ENCODE results near the gene MOGAT1. TPM values are rescaled to one million over a fixed set of nuclear protein-coding genes. Genes with fewer than 3 reads are reported as not detected.
A peak's percentile ranks its signal among the peaks of the same experiment; 100 is the strongest.

The MOGAT1 gene
- total and polyA plus RNA-seq, 8 donors = 0.17 to 0.38 (median 0.29) TPM; not detected in 4

DNA sequence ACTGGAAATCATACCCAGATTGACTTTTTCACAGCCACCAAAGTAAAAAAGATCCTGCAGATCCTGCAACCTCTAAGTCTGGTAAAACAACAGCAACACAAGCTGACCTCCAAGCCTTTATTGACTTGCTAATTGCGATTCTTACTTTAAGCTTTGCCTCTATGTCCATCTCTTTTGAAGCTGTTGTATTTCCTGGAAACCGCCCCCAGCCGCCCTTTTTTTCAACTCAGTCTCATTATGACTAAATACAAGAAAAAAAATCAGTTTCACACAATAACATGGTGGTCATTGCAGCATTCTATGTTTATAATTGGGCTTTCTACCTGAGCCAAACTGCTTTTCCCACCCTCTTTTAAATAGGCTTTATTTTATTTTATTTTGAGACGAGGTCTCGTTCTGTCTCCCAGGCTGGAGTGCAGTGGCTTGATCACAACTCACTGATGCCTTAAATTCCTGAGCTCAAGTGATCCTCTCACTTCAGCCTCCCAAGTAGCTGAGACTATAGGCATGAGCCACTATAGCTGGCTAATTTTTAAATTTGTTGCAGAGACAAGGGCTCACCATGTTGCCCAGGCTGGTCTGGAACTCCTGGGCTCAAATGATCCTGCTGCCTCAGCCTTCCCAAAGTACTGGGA lies 76.2 kb downstream of the MOGAT1 start:
- FAIRE-seq (no peak), DNase-seq (no peak), ATAC-seq (no peak)
- no peak overlapping the region for H3K4me3 ChIP-seq
- intact Hi-C loops (cut with DNase I) = no loop called here
- WGBS, 2 donors = 72 to 75% methylated on average over 5 of the region's 5 CpGs
- H3K27me3 ChIP-seq = no peaks in the 10 kb centered on the region
- H3K36me3 ChIP-seq = no peaks in the 10 kb centered on the region
- H3K9me3 ChIP-seq = no peaks in the 10 kb centered on the region
- H3K4me1 ChIP-seq = peaks cover 0 to 5% (median 1%) of the 10 kb centered on the region in 3 donors
- TF ChIP-seq, protein P1, sequence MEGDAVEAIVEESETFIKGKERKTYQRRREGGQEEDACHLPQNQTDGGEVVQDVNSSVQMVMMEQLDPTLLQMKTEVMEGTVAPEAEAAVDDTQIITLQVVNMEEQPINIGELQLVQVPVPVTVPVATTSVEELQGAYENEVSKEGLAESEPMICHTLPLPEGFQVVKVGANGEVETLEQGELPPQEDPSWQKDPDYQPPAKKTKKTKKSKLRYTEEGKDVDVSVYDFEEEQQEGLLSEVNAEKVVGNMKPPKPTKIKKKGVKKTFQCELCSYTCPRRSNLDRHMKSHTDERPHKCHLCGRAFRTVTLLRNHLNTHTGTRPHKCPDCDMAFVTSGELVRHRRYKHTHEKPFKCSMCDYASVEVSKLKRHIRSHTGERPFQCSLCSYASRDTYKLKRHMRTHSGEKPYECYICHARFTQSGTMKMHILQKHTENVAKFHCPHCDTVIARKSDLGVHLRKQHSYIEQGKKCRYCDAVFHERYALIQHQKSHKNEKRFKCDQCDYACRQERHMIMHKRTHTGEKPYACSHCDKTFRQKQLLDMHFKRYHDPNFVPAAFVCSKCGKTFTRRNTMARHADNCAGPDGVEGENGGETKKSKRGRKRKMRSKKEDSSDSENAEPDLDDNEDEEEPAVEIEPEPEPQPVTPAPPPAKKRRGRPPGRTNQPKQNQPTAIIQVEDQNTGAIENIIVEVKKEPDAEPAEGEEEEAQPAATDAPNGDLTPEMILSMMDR (IDR thresholded peaks at IDR 0.05) = no peak
- no peak overlapping the region for H3K27ac ChIP-seq

DNA sequence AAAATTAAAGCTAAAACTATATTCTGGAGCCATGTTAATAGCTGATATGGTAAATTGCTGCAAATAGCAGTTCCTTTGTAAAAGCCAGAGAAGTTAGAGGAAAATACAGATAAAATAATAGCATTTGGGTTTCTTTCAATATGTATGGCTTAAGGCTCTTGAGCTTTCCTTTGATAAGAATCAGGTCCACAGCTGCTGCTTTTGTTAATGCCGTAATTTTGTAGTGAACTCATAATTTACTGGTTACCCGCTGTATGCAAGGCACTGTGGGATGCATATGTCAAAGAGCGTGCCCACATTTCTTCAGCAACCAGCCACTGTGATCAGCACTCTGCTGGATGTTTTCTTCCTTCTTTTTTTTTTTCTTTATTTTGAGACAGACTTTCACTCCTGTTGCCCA lies 79.1 kb downstream of the MOGAT1 start:
- Histone ChIP-seq H3K4me1 (peaks cover 0 to 14% (median 11%) of the 10 kb centered on the region in 3 donors), H3K27ac (no peak overlapping the region), H3K36me3 (no peaks in the 10 kb centered on the region), H3K4me3 (no peak overlapping the region), H3K27me3 (no peaks in the 10 kb centered on the region), H3K9me3 (no peaks in the 10 kb centered on the region)
- TF ChIP-seq, protein P1 (IDR thresholded peaks at IDR 0.05) = no peak
- 96% methylated on average over 3 of the region's 3 CpGs for WGBS, 2 donors
- ATAC-seq = no peak
- intact Hi-C loops (cut with DNase I) = no loop called here
- no peak for FAIRE-seq
- no peak for DNase-seq

DNA sequence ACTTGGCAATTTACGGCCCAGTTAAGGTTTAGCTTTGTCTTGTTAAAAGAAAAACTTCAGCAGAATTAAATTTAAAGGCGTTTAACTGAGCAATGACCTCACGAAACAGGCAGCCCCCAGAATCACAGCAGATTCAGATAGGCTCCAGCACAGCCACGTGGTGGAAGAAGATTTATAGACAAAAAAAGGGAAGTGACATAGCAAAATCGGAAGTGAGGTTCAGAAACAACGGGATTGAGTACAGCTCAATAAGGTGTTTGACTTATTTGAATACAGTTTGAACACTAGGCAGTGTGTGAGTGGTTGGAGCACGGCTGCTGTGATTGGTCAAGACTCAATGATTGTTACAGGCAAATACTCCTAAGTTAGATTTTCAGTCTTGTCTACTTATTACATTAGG lies 79.8 kb downstream of the MOGAT1 start:
- whole genome bisulfite sequencing, 2 donors = 94% methylated on average over 7 of the region's 7 CpGs
- H3K9me3 ChIP-seq = no peaks in the 10 kb centered on the region
- DNase-seq (no peak), FAIRE-seq (no peak), ATAC-seq (no peak)
- no peak overlapping the region for H3K27ac ChIP-seq
- intact Hi-C loops (cut with DNase I) = no loop called here
- no peaks in the 10 kb centered on the region for H3K36me3 ChIP-seq
- peaks cover 0 to 14% (median 11%) of the 10 kb centered on the region in 3 donors for H3K4me1 ChIP-seq
- no peaks in the 10 kb centered on the region for H3K27me3 ChIP-seq
- TF ChIP-seq, protein P1 (IDR thresholded peaks at IDR 0.05) = no peak
- H3K4me3 ChIP-seq = no peak overlapping the region

DNA sequence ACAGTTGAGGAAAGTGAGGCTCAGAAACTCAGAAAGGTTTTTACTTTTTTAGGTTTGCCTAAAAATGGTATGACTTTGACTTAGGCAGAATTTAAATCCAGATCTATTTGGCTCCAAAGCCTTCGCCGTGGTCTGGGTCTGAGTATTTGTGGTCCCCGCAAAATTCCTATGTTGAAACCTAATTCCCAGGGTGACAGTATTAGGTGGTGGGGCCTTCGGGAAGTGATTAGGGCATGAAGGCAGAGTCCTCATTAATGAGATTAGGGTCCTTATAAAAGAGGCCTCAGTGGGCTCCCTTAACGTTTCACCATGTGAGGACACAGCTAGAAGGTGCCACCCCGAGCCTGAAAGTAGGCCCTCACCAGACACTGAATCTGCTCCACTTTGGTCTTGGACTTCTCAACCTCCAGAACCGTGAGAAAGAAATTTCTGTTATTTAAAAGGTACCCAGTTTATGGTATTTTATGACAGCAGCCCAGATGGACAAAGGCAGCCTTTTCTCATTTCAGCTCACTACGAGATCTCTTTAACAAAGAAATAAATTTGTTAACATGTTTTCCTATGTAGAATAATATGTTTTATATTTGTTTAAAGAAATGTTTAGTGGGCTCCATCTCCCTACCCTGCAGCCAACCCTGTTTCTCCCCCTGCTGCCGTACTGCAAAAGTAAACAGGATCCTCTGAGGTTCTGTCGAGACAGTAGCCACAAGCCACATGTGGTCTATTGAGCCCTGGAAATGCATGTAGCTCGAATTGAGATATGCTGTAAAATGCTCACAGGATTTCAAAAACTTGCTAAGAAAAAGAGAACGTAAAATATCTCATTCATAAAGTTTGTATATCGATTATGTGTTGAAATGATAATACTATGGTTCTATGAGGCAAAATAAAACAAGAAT lies 80.6 kb downstream of the MOGAT1 start:
- DNase-seq (no peak), FAIRE-seq (no peak), ATAC-seq (no peak)
- H3K4me1 ChIP-seq = peaks cover 0 to 14% (median 11%) of the 10 kb centered on the region in 3 donors
- peak overlapping the region in 2 of 4 donors; percentile 59 to 60 for H3K27ac ChIP-seq
- TF ChIP-seq, protein P1 (IDR thresholded peaks at IDR 0.05) = no peak
- H3K9me3 ChIP-seq = no peaks in the 10 kb centered on the region
- H3K27me3 ChIP-seq = no peaks in the 10 kb centered on the region
- H3K4me3 ChIP-seq = no peak overlapping the region
- WGBS, 2 donors = 85% methylated on average over 13 of the region's 13 CpGs
- intact Hi-C loops (cut with DNase I) = no loop called here
- no peaks in the 10 kb centered on the region for H3K36me3 ChIP-seq

All from pancreas (tissue), 10 donors.